T follicular helper cell (primary cell): ENCODE results near the gene ATP5ME.

Experiments used
- DNase-seq: peaks from one replicate; pipeline ENCODE4 v3.0.0-alpha.2; 2020; ENCODE audit warnings: low read depth

ATP5ME gene

DNA sequence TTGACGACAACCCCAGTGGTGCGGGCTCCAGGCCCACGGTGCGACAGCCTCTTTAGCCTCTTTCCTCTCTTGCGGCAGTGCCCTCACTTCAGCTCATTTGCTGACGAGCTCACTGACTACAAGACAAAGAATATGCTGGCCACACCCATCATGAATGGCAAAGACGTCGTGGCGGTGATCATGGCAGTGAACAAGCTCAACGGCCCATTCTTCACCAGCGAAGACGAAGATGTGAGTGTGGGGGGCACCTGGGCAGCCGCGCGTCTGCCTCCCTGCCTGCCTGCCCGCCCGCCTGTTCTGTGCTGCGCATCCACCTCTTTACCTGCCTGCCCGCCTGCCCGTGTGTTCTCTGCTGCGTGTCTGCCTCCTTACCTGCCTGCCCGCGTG, 39.5 kb downstream of the ATP5ME start:
- no peak for DNase-seq

GRCh38 chr4:633976-634598, 40.0 kb downstream of the ATP5ME start:
- DNase-seq = no peak

DNA sequence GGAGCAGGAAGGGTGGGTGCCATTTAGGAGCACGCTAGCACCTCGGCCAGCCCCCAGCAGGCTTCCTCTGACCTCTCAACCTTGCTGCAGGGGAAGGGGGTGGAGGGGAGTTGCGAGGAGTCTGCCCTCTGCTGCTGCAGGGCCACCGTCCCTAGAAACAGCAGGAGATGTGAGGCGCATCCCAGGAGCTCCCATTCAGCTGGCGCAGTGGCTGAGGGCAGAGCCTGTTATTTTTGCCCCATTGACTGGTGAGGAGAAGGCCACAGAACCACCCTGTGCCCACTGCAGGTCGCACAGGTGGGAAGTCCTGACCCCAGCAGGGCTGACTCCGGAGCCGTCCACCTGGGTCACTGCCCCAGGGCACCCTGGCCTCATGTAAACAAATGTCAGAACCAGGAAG, 40.7 kb downstream of the ATP5ME start:
- DNase-seq = no peak

- DNase-seq = no peak
Observed at GRCh38 chr4:632926-633325, 41.1 kb downstream of the ATP5ME start.

GRCh38 chr4:632196-632790, 41.8 kb downstream of the ATP5ME start:
- DNase-seq = no peak

DNA sequence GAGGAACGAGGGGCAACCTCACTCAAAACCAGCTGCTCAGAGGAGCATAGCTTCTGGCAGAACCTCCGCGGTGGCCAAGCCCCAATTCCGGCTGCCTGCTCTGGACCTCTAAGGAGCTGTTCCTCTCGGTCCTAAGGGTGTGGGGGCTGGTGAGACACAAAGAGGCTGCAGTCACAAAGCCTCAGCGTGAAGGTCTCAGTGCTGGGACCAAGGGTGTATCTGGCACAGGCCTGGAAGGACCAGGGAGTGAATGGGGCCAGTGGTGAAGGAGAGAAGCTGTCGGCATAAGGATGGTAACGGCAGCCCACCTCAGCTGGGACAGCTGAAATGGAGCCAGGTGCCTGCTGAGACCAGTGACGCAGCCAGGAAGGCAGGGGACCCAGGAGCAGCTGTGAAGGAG, 43.4 kb downstream of the ATP5ME start:
- no peak for DNase-seq

- DNase-seq = no peak
Observed at GRCh38 chr4:629915-630641, 44.0 kb downstream of the ATP5ME start.

GRCh38 chr4:629636-629914, 44.5 kb downstream of the ATP5ME start:
- no peak for DNase-seq

GRCh38 chr4:628821-629635, 45.0 kb downstream of the ATP5ME start:
- no peak for DNase-seq

DNA sequence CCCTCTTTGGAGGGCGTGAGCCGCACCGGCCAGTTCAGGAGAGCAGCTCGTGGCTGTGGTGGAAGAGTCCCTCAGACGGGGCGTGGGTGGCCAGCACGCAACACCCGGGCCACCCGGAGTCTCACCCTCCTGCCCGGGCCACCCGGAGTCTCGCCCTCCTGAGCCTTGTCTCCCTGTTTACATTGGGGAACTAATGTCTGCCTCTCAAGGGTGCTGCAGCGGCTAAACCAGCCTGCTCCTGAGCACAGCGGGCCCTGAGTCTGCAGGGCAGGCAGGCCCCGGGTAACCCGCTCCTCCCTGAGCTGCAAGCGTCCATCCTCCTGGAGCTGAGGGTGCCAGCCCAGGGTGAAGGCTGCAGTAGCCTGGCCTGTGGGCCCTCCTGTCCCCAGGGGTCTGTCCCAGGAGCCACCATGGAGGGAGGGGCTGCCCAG, 45.8 kb downstream of the ATP5ME start:
- no peak for DNase-seq

DNA sequence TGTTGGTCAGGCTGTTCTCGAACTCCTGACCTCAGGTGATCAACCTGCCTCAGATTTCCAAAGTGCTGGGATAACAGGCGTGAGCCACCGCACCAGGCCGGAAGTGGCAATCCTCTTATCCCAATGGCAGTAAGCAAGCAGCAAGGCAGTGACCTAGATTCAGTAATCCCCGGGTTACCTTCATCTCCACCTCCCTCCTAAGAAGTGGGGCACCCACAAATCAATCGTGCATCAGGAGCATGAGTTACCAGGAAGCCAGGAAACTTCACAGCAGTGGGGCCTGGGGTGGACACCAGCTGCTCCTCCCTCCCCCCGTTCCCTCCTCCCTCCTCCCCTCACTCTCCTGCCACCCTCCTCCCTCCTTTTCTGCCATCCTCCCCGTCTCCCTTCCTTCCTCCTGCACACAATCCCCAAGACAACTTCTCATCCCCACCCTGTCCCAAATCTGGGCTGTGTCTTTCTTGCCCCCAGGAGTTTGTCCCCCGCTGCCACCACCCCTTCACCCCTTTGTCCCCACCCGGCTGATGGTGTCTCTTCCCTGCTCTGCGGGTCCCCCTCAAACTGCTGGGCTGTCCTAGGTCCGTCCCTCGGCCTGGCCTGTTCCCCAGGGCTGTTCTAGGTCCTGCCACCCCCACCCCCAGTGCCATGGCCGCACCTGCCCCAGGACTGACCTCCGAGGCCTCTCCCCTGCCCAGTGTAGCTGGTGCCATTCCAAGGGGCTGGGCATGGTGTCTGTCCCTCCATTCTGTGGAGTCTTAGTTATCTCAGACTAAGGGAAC, 46.5 kb downstream of the ATP5ME start:
- DNase-seq = no peak

- DNase-seq = no peak
Observed at GRCh38 chr4:626201-627091, 47.6 kb downstream of the ATP5ME start.

- no peak for DNase-seq
Observed at GRCh38 chr4:625631-626161, 48.4 kb downstream of the ATP5ME start.

- no peak for DNase-seq
Observed at GRCh38 chr4:624705-625590, 49.1 kb downstream of the ATP5ME start, which contains the start of gene PDE6B. Gene PDE6B, plus strand, starts transcription at chr4:625573. Its CDS starts 54 bp downstream, at chr4:625627.

- no peak for DNase-seq
Observed at GRCh38 chr4:623914-624566, 50.0 kb downstream of the ATP5ME start.

- no peak for DNase-seq
Observed at GRCh38 chr4:622996-623913, 50.8 kb downstream of the ATP5ME start.
